GM12865 (cell line): ENCODE data around the gene SETSIP.
"Not testable (repeated sequence)": the region's sequence is repeated elsewhere in the genome, so short reads cannot be mapped to it uniquely, and the experiment has no call there.

Experiments
- DNase-seq: peaks from one replicate; pipeline ENCODE4 v3.0.0; 2010; ENCODE audit warnings: low read depth
- H3K4me3 ChIP-seq: 2 replicates; pipeline ENCODE4 v1.5.1; 2011; ENCODE audit warnings: mild to moderate bottlenecking, low read depth, low read length, control low read depth
- TF ChIP-seq, protein P1 (sequence below): IDR thresholded peaks from 2 replicates; pipeline ENCODE4 v1.5.1; 2011; ENCODE audit warnings: low read length, control low read depth, low read depth, inconsistent platforms; ENCODE audit not compliant: insufficient read depth; ENCODE audit errors: missing control alignments

SETSIP gene

DNA sequence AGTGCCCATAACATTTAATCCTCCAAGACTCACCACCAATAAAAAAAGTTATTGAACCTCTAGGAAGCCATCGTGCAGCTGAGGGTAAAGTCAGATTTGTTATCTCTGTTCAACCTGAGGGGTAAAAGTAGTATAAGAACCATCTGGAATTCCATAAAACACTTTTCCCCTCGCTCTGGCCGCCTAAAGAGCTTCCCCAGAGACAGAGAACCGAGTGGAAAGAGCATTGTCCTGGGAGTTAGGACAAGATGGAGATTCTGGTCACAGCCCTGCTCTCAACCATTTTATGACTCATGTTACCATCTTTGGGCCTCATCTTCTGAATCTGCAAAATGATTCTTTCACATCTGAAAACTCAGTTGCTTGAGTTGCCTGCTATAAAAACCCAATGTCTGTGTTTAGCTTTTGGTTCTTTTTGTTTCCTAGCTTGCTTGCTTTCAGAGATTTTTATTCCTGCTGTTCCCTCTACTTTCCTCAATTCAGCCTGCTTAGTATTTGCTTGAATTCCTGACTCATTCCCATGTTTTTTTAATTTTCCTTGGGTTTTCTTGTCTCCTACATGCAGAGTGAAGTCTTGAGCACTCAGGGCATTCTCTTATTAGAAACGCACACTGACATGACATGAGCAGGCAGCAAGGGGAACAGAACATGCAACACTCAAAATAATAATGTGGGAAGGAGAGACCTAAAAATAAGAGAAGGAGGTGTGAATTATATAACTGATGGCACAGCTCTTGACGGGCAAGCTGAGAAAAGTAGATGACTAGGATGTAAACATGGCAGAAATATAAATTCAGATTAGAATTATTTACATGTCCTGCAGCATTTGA is 43.7 kb downstream of the SETSIP start:
- no peak overlapping the region for H3K4me3 ChIP-seq
- TF ChIP-seq, protein P1, sequence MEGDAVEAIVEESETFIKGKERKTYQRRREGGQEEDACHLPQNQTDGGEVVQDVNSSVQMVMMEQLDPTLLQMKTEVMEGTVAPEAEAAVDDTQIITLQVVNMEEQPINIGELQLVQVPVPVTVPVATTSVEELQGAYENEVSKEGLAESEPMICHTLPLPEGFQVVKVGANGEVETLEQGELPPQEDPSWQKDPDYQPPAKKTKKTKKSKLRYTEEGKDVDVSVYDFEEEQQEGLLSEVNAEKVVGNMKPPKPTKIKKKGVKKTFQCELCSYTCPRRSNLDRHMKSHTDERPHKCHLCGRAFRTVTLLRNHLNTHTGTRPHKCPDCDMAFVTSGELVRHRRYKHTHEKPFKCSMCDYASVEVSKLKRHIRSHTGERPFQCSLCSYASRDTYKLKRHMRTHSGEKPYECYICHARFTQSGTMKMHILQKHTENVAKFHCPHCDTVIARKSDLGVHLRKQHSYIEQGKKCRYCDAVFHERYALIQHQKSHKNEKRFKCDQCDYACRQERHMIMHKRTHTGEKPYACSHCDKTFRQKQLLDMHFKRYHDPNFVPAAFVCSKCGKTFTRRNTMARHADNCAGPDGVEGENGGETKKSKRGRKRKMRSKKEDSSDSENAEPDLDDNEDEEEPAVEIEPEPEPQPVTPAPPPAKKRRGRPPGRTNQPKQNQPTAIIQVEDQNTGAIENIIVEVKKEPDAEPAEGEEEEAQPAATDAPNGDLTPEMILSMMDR: no peak
- no peak for DNase-seq

DNA sequence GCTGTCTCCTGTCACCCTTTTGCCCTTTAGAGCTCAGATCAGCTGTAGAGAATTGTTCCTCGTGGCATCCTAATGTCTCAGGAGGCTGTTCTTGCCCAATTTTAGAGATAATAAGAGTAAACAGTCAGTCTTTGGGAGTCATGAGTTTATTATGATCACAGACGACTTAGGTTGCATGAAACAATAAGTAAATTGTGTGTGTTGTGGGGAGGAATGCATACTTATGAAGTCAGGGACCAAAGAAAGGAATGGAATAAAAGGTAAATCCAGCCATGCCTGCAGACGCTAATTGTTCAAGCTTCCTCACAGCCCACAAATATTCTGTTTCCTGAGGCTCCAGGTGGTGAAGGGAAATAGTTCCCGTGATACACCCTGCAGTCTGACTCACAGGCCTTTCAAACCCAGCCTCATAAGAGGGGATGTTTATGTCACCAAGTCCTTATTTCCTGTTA is 44.5 kb downstream of the SETSIP start:
- TF ChIP-seq, protein P1: no peak
- H3K4me3 ChIP-seq: no peak overlapping the region
- no peak for DNase-seq

DNA sequence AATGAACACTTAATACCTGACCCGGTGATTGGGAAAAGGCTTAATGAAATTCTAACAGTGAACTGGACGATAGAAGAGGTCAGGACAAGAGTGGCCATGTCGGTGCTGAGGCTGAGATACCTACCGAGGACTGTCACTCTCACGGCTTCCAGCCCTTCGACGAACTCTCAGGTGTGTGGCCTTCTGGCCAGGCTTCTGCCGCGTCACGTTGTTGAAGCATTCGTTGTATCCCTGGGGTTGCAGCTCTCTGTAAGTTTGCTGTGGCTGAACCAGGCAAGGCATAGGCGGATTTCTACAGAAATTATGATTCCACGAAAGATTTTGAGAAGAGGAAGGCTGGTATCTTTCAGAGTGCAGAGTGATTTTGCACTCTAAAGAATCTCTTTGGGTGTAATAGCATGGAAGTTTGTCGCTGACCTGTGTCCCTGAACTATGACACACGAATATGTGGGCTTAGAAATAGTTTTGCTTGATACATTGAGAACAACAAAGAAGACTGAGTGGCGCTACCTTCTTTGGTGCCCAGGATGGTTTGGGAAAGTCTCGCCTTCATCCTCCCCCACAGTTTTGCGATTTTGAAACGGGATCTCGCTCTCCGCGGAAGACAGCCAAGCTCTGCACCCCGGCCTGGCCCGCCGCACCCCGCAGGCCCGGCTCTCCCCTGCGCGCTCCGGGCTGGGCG is 45.8 kb downstream of the SETSIP start:
- no peak overlapping the region for H3K4me3 ChIP-seq
- TF ChIP-seq, protein P1: no peak
- DNase-seq: no peak

DNA sequence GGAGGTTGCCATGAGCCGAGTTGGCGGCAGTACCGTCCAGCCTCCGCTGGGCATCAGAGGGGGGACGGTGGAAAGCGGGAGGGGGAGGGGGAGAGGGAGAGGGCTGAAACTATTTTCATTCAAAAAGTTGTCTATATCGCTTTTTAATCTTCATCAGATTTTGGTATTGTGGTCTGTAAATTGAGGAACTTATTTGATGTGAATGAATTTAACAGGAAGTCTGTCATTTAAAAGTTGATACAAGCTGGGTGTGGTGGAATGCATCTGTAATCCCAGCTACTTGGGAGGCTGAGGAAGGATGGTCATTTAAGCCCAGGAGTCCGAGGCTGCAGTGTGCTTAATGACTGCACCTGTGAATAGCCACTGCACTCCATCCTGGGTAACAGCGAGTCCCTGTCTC is 48.4 kb downstream of the SETSIP start:
- DNase-seq: no peak
- TF ChIP-seq, protein P1: no peak
- no peak overlapping the region for H3K4me3 ChIP-seq

DNA sequence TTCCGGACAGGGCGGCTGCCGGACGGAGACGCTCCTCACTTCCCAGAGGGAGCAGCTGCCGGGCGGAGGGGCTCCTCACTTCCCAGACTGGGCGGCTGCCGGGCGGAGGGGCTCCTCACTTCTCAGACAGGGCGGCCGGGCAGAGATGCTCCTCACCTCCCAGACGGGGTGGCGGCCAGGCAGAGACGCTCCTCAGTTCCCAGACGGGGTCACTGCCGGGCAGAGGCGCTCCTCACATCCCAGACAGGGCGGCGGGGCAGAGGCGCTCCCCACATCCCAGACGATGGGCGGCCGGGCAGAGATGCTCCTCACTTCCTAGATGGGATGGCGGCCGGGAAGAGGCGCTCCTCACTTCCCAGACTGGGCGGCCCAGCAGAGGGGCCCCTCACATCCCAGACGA is 49.2 kb downstream of the SETSIP start:
- DNase-seq, H3K4me3 ChIP-seq: not testable (repeated sequence)
